ENCODE data around the gene UBXN7.

DNA sequence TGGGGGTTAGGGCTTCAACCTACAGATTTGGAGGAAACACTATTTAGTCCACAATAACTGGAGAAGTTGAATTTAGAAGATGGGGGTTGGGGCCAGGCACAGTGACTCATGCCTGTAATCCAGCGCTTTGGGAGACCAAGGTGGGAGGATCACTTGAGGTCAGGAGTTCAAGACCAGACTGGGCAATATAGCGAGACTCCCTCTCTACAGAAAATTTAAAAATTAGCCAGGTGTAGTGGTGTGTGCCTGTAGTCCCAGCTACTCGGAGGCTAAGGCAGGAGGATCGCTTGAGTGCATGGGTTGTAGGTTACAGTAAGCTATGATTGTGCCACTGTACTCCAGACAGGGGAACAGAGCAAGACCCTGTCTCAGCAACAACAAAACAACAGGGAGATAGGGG is 109.2 kb downstream of the UBXN7 start:
- TF ChIP-seq HDAC2 (IDR thresholded peaks at IDR 0.05; ENCODE audit: borderline replicate concordance in 1 of 2, low read depth in 2 of 2, low read length in 2 of 2) (no peak), TAF1 (IDR thresholded peaks at IDR 0.05; ENCODE audit: low read depth, low read length) (no peak), CREB1 (IDR thresholded peaks at IDR 0.05) (no peak), ZNF274 (IDR thresholded peaks at IDR 0.05; ENCODE audit: borderline replicate concordance, extremely low read depth, low read length) (no peak), MAFK (IDR thresholded peaks at IDR 0.05; ENCODE audit: low read depth, low read length) (no peak)
- TF ChIP-seq, protein P1, sequence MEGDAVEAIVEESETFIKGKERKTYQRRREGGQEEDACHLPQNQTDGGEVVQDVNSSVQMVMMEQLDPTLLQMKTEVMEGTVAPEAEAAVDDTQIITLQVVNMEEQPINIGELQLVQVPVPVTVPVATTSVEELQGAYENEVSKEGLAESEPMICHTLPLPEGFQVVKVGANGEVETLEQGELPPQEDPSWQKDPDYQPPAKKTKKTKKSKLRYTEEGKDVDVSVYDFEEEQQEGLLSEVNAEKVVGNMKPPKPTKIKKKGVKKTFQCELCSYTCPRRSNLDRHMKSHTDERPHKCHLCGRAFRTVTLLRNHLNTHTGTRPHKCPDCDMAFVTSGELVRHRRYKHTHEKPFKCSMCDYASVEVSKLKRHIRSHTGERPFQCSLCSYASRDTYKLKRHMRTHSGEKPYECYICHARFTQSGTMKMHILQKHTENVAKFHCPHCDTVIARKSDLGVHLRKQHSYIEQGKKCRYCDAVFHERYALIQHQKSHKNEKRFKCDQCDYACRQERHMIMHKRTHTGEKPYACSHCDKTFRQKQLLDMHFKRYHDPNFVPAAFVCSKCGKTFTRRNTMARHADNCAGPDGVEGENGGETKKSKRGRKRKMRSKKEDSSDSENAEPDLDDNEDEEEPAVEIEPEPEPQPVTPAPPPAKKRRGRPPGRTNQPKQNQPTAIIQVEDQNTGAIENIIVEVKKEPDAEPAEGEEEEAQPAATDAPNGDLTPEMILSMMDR (IDR thresholded peaks at IDR 0.05; ENCODE audit: control extremely low read depth in 1 of 3, insufficient read depth in 1 of 3, low read depth in 1 of 3, low read length in 3 of 3): no peak

Data from H1 (cell line).